CD4-positive, alpha-beta T cell (primary cell): Measurements from ENCODE around the gene FBXL17. TPM values are rescaled to one million over a fixed set of nuclear protein-coding genes. Genes with fewer than 3 reads are reported as not detected.

Source experiments
- ATAC-seq: fragments of 200-7000 bp; cut with Tn5 transposase; one replicate; pipeline ENCODE4 v1.10.0; 2022; ENCODE audit warnings: mild to moderate bottlenecking; ENCODE audit not compliant: poor library complexity
- CTCF ChIA-PET: fragments of 350-600 bp; sonication (Branson Sonifier 250); formaldehyde crosslinking; loops from one replicate; lab custom pipeline; 2021; ENCODE audit warnings: antibody characterized with exemption, inconsistent platforms; lab: Charles Lee
- POLR2A ChIA-PET: fragments of 350-600 bp; sonication (Branson Sonifier 250); formaldehyde crosslinking; loops from one replicate; lab custom pipeline; 2021; ENCODE audit warnings: antibody characterized with exemption, inconsistent platforms; lab: Charles Lee
- DNase-seq, 14 experiments: peaks; one replicate each; pipeline ENCODE4 v3.0.0-alpha.2; 2013 to 2020; ENCODE audit warnings: mixed read lengths in 2 of 14
- H3K27ac ChIP-seq, 2 donors: one replicate each; pipeline versions ENCODE4 v1.5.1 to v1.7.0; 2013; ENCODE audit warnings: low read length in 2 of 2, low read depth in 1 of 2, mild to moderate bottlenecking in 1 of 2
- H3K27me3 ChIP-seq, 2 experiments: 1 replicate in 1 of 2; 2 replicates in 1 of 2; pipeline versions ENCODE4 v1.6.1 to v1.7.0; 2013; ENCODE audit warnings: low read length in 2 of 2, control low read depth in 1 of 2, mild to moderate bottlenecking in 1 of 2, moderate library complexity in 1 of 2; ENCODE audit not compliant: insufficient read depth in 2 of 2, control insufficient read depth in 1 of 2
- H3K36me3 ChIP-seq: one replicate; pipeline ENCODE4 v1.6.1; 2013; ENCODE audit warnings: low read length, control low read depth; ENCODE audit not compliant: insufficient read depth
- H3K4me1 ChIP-seq: one replicate; pipeline ENCODE4 v1.6.1; 2013; ENCODE audit warnings: low read length, control low read depth; ENCODE audit not compliant: insufficient read depth
- H3K4me3 ChIP-seq: one replicate; pipeline ENCODE4 v1.5.1; 2013; ENCODE audit warnings: mild to moderate bottlenecking, low read length, moderate library complexity
- H3K9me3 ChIP-seq, 2 experiments: 1 replicate in 1 of 2; 2 replicates in 1 of 2; pipeline versions ENCODE4 v1.6.1 to v1.7.0; 2013; ENCODE audit warnings: low read length in 2 of 2, mild to moderate bottlenecking in 2 of 2, control low read depth in 1 of 2, moderate library complexity in 1 of 2; ENCODE audit not compliant: control insufficient read depth in 1 of 2, insufficient read depth in 1 of 2
- H3K27ac Mint-ChIP-seq: one replicate; pipeline ENCODE4 v1.8.0; 2020; ENCODE audit warnings: mixed read lengths
- H3K27me3 Mint-ChIP-seq: one replicate; pipeline ENCODE4 v1.8.0; 2021; ENCODE audit warnings: mixed read lengths
- H3K36me3 Mint-ChIP-seq: one replicate; pipeline ENCODE4 v1.8.0; 2021; ENCODE audit warnings: low read depth, mixed read lengths
- H3K4me1 Mint-ChIP-seq: one replicate; pipeline ENCODE4 v1.8.0; 2021; ENCODE audit warnings: low read depth, mixed read lengths
- H3K4me3 Mint-ChIP-seq: one replicate; pipeline ENCODE4 v1.8.0; 2020; ENCODE audit warnings: mild to moderate bottlenecking, mixed read lengths
- H3K9me3 Mint-ChIP-seq: one replicate; pipeline ENCODE4 v1.8.0; 2020; ENCODE audit warnings: mixed read lengths
- CTCF ChIP-seq: fragments of 200-600 bp; IDR thresholded peaks from one replicate; pipeline ENCODE4 v1.8.0; 2022; ENCODE audit warnings: antibody characterized with exemption, mild to moderate bottlenecking
- intact Hi-C, 2 experiments: fragments of 100-400 bp; cut with DNase I in 1 of 2; cut with micrococcal nuclease in 1 of 2; formaldehyde crosslinking; loops; one replicate each; pipeline versions ENCODE4 v1.15.1 to v1.9.0; 2023 to 2025; cut with DNase I, micrococcal nuclease
- total RNA-seq, 174 experiments: library from RNA in 2 of 174; stranded (reverse) in 2 of 174; gene quantifications; one replicate each; pipeline ENCODE4 v1.2.3 and lab custom pipeline; 2021 to 2026

The FBXL17 gene
- total RNA-seq, 2 experiments from 2014 or later, result 17.9 to 21.1 TPM

- intact Hi-C loops, result no loop called here
- peaks cover 23% of the 10 kb centered on the region for H3K36me3 Mint-ChIP-seq
- no peak for TF ChIP-seq CTCF
- no peaks in the 10 kb centered on the region for H3K4me1 ChIP-seq
- no peak overlapping the region for H3K4me3 ChIP-seq
- DNase-seq (no peak), ATAC-seq (no peak)
- H3K27ac Mint-ChIP-seq, result no peak overlapping the region
- POLR2A ChIA-PET, result no interaction called here
- no peaks in the 10 kb centered on the region for H3K36me3 ChIP-seq
- CTCF ChIA-PET, result no interaction called here
- H3K9me3 ChIP-seq, result no peaks in the 10 kb centered on the region
- no peaks in the 10 kb centered on the region for H3K9me3 Mint-ChIP-seq
- H3K27ac ChIP-seq, result no peak overlapping the region
- H3K4me1 Mint-ChIP-seq, result no peaks in the 10 kb centered on the region
- no peaks in the 10 kb centered on the region for H3K27me3 Mint-ChIP-seq
- H3K4me3 Mint-ChIP-seq, result no peak overlapping the region
- no peaks in the 10 kb centered on the region for H3K27me3 ChIP-seq
These were observed 280.1 kb downstream of the FBXL17 start for GRCh38 chr5:108101821-108102220.

- no peaks in the 10 kb centered on the region for H3K4me1 ChIP-seq
- Mint-ChIP-seq H3K36me3 (peaks cover 18% of the 10 kb centered on the region), H3K27me3 (no peaks in the 10 kb centered on the region), H3K4me3 (no peak overlapping the region), H3K9me3 (no peaks in the 10 kb centered on the region), H3K4me1 (no peaks in the 10 kb centered on the region), H3K27ac (no peak overlapping the region)
- H3K27me3 ChIP-seq, result no peaks in the 10 kb centered on the region
- intact Hi-C loops, result no loop called here
- TF ChIP-seq CTCF, result no peak
- no peak overlapping the region for H3K27ac ChIP-seq
- ATAC-seq (no peak), DNase-seq (no peak)
- H3K9me3 ChIP-seq, result no peaks in the 10 kb centered on the region
- no peak overlapping the region for H3K4me3 ChIP-seq
- CTCF ChIA-PET, result no interaction called here
- H3K36me3 ChIP-seq, result no peaks in the 10 kb centered on the region
- POLR2A ChIA-PET, result interaction anchor here (0.6 kb wide), 1 partner anchor 857 kb away, joined by 3 read pairs; no protein-coding TSS in a partner anchor
These were observed 280.8 kb downstream of the FBXL17 start for GRCh38 chr5:108101130-108101529.

DNA sequence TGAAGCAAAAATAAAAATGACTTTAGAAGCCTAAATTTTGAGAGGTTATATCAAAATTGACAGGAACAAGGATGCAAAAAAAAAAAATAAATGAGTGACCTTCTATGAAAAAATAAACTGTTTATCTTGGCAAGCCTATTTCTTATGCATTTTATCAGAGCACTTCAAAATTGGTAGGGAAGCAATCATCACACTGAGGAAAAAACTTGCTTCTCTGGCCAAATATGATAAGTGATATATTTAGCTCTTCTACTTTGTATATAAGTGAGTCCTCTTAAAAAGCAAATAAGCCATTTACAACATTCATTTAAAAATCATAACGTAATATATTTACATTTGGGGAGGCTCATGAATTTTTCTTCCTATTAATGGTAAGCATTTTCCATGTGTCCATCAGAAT, 287.1 kb downstream of the FBXL17 start:
- peaks cover 5% of the 10 kb centered on the region for H3K36me3 Mint-ChIP-seq
- Histone ChIP-seq H3K36me3 (no peaks in the 10 kb centered on the region), H3K9me3 (no peaks in the 10 kb centered on the region), H3K27me3 (no peaks in the 10 kb centered on the region), H3K4me3 (no peak overlapping the region), H3K27ac (no peak overlapping the region), H3K4me1 (no peaks in the 10 kb centered on the region)
- intact Hi-C loops, result no loop called here
- POLR2A ChIA-PET, result no interaction called here
- CTCF ChIA-PET, result no interaction called here
- no peak for ATAC-seq
- TF ChIP-seq CTCF, result no peak
- H3K27me3 Mint-ChIP-seq, result no peaks in the 10 kb centered on the region
- no peak overlapping the region for H3K27ac Mint-ChIP-seq
- no peak overlapping the region for H3K4me3 Mint-ChIP-seq
- no peaks in the 10 kb centered on the region for H3K4me1 Mint-ChIP-seq
- no peaks in the 10 kb centered on the region for H3K9me3 Mint-ChIP-seq
- DNase-seq, result no peak
